Lower lobe of right lung (tissue), 2 donors: ENCODE results near the gene TFAP2A. TPM values are rescaled to one million over a fixed set of nuclear protein-coding genes. Genes with fewer than 3 reads are reported as not detected.

Source experiments
- ATAC-seq, 2 donors: fragments of 200-7000 bp; cut with Tn5 transposase; one replicate each; pipeline ENCODE4 v1.9.1; 2020 to 2022; ENCODE audit warnings: mild to moderate bottlenecking in 2 of 2, moderate library complexity in 2 of 2
- DNase-seq: peaks from one replicate; pipeline ENCODE4 v3.0.0-alpha.2; 2020
- H3K27ac ChIP-seq: fragments of 200-600 bp; one replicate; pipeline ENCODE4 v1.8.0; 2022
- H3K27me3 ChIP-seq: fragments of 200-600 bp; one replicate; pipeline ENCODE4 v1.8.0; 2022; ENCODE audit warnings: low read depth
- H3K36me3 ChIP-seq: fragments of 200-600 bp; one replicate; pipeline ENCODE4 v1.8.0; 2022; ENCODE audit warnings: mild to moderate bottlenecking
- H3K4me1 ChIP-seq: fragments of 200-600 bp; one replicate; pipeline ENCODE4 v1.8.0; 2022
- H3K4me3 ChIP-seq: fragments of 200-600 bp; one replicate; pipeline ENCODE4 v1.8.0; 2022; ENCODE audit warnings: mild to moderate bottlenecking
- H3K9me3 ChIP-seq: fragments of 200-600 bp; one replicate; pipeline ENCODE4 v1.8.0; 2022
- CTCF ChIP-seq: fragments of 200-600 bp; IDR thresholded peaks from one replicate; pipeline ENCODE4 v1.8.0; 2022; ENCODE audit warnings: antibody characterized with exemption, mild to moderate bottlenecking
- intact Hi-C: fragments of 100-400 bp; cut with DNase I; formaldehyde crosslinking; loops from one replicate; pipeline ENCODE4 v1.11.0; 2022
- total RNA-seq: library from RNA; stranded (reverse); fragmentation: NEBNext Ultra II Directional; extraction: Animal tissue kit (Norgen Biotek cat#: 25700); gene quantifications from one replicate; pipeline ENCODE4 v1.2.1, GENCODE V29; 2021
- donor health status: DM: no; HTN: yes; CAD: no; lungs with severe emphysema.

Gene TFAP2A
- total RNA-seq, 1 donor from 2014 or later = 0.47 TPM

GRCh38 chr6:10373642-10374359 lies 41.1 kb downstream of the TFAP2A start:
- no peaks in the 10 kb centered on the region for H3K4me1 ChIP-seq
- ATAC-seq (no peak), DNase-seq (no peak)
- no peak overlapping the region for H3K4me3 ChIP-seq
- no peaks in the 10 kb centered on the region for H3K9me3 ChIP-seq
- H3K27ac ChIP-seq = no peak overlapping the region
- H3K27me3 ChIP-seq = peaks cover 23% of the 10 kb centered on the region
- no peaks in the 10 kb centered on the region for H3K36me3 ChIP-seq
- intact Hi-C loops = no loop called here
- TF ChIP-seq CTCF = no peak

GRCh38 chr6:10369896-10370295 lies 45.0 kb downstream of the TFAP2A start:
- H3K4me1 ChIP-seq = no peaks in the 10 kb centered on the region
- no peaks in the 10 kb centered on the region for H3K36me3 ChIP-seq
- intact Hi-C loops = no loop called here
- H3K9me3 ChIP-seq = no peaks in the 10 kb centered on the region
- no peaks in the 10 kb centered on the region for H3K27me3 ChIP-seq
- no peak overlapping the region for H3K4me3 ChIP-seq
- DNase-seq (no peak), ATAC-seq (no peak)
- no peak overlapping the region for H3K27ac ChIP-seq
- no peak for TF ChIP-seq CTCF

GRCh38 chr6:10368861-10369260 lies 46.0 kb downstream of the TFAP2A start:
- DNase-seq (no peak), ATAC-seq (no peak)
- Histone ChIP-seq H3K4me3 (no peak overlapping the region), H3K27me3 (no peaks in the 10 kb centered on the region), H3K4me1 (no peaks in the 10 kb centered on the region), H3K9me3 (no peaks in the 10 kb centered on the region), H3K36me3 (no peaks in the 10 kb centered on the region), H3K27ac (no peak overlapping the region)
- intact Hi-C loops = no loop called here
- TF ChIP-seq CTCF = no peak

GRCh38 chr6:10363911-10364310 lies 51.0 kb downstream of the TFAP2A start:
- Histone ChIP-seq H3K4me1 (no peaks in the 10 kb centered on the region), H3K27me3 (no peaks in the 10 kb centered on the region), H3K27ac (no peak overlapping the region), H3K9me3 (no peaks in the 10 kb centered on the region), H3K36me3 (no peaks in the 10 kb centered on the region), H3K4me3 (no peak overlapping the region)
- DNase-seq (no peak), ATAC-seq (no peak)
- no peak for TF ChIP-seq CTCF
- intact Hi-C loops = no loop called here

- no peaks in the 10 kb centered on the region for H3K4me1 ChIP-seq
- H3K36me3 ChIP-seq = no peaks in the 10 kb centered on the region
- ATAC-seq (no peak), DNase-seq (no peak)
- H3K9me3 ChIP-seq = no peaks in the 10 kb centered on the region
- TF ChIP-seq CTCF = no peak
- no peak overlapping the region for H3K27ac ChIP-seq
- intact Hi-C loops = no loop called here
- no peak overlapping the region for H3K4me3 ChIP-seq
- no peaks in the 10 kb centered on the region for H3K27me3 ChIP-seq
These were observed 52.6 kb downstream of the TFAP2A start for GRCh38 chr6:10362300-10362699.
